Lower leg skin (tissue), 3 donors: ENCODE data around the gene SMIM10L2A.

ENCODE experiments used
- CTCF ChIP-seq, 3 donors: fragments of 450-650 bp; IDR thresholded peaks; one replicate each; pipeline ENCODE4 v1.5.1; 2016; ENCODE audit warnings: antibody characterized with exemption in 3 of 3, mild to moderate bottlenecking in 3 of 3, moderate library complexity in 2 of 3
- POLR2A ChIP-seq, 2 donors: fragments of 450-650 bp; IDR thresholded peaks; one replicate each; pipeline ENCODE4 v1.6.1; 2016 to 2017; ENCODE audit warnings: antibody characterized with exemption in 2 of 2, mild to moderate bottlenecking in 1 of 2, moderate library complexity in 1 of 2

GRCh38 chrX:135432881-135433521 is 11.3 kb downstream of the SMIM10L2A start:
- TF ChIP-seq CTCF (IDR thresholded peaks at IDR 0.05): no peak
- no peak for TF ChIP-seq POLR2A (IDR thresholded peaks at IDR 0.05)
